ENCODE measurements around the gene TMPO.

- no peak for TF ChIP-seq CTCF (IDR thresholded peaks at IDR 0.05)
- no peak for TF ChIP-seq EP300 (IDR thresholded peaks at IDR 0.05)
These were observed 65.3 kb downstream of the TMPO start for GRCh38 chr12:98580695-98581094.

Measured in tibial nerve (tissue), 4 donors.